K562 (cell line): ENCODE data around the gene ARHGAP12. TPM values are rescaled to one million over a fixed set of nuclear protein-coding genes. Genes with fewer than 3 reads are reported as not detected.

Experiments used
- ATAC-seq: fragments of 200-7000 bp; cut with Tn5 transposase; 3 replicates; pipeline ENCODE4 v1.9.1; 2020; ENCODE audit warnings: moderate library complexity
- BruUV-seq: library from RNA; stranded (reverse); fragments of 400-500 nt; replicated peaks from 2 replicates; lab custom pipeline; 2021; lab: Mats Ljungman, UMichigan
- CTCF ChIA-PET: fragments of 300-600 bp; formaldehyde crosslinking; extraction: SDS; loops from one replicate; lab custom pipeline; 2021; ENCODE audit warnings: low intra/inter-chr PET ratio; lab: Yijun Ruan, JAX
- POLR2A ChIA-PET: fragments of 300-600, 350-650 bp; sonication (Branson Sonifier 250); formaldehyde crosslinking; extraction: SDS; loops from one replicate; lab custom pipeline; 2021; ENCODE audit warnings: antibody characterized with exemption, inconsistent platforms; lab: Yijun Ruan, JAX
- DNase-seq, 4 experiments: peaks; one replicate each; pipeline versions ENCODE4 v3.0.0 to v3.0.0-alpha.2; 2011 to 2018; ENCODE audit warnings: low spot score in 3 of 4, mixed read lengths in 3 of 4; ENCODE audit errors: extremely low read depth in 1 of 4
- FAIRE-seq: peaks from 2 replicates; lab custom pipeline; 2011; peaks lifted over from hg19 to GRCh38; lab: Jason Lieb, UNC
- H2AFZ ChIP-seq: 2 replicates; pipeline ENCODE4 v1.6.0; 2011; ENCODE audit warnings: low read depth, low read length, control low read depth, inconsistent platforms
- H3K27ac ChIP-seq: fragments of 200-600 bp; 3 replicates; pipeline ENCODE4 v1.8.0; 2011; ENCODE audit warnings: low read depth, mild to moderate bottlenecking, control low read depth, inconsistent platforms, low read length, moderate library complexity, mixed read lengths; ENCODE audit errors: extremely low read depth
- H3K27me3 ChIP-seq, 2 experiments: fragments of 300-600 bp in 1 of 2; 2 replicates in 1 of 2; 3 replicates in 1 of 2; pipeline versions ENCODE4 v1.6.0 to v1.8.0; 2011; ENCODE audit warnings: inconsistent platforms in 2 of 2, low read length in 2 of 2, mild to moderate bottlenecking in 1 of 2, mixed read lengths in 1 of 2, moderate library complexity in 1 of 2; ENCODE audit not compliant: control insufficient read depth in 2 of 2, insufficient read depth in 2 of 2
- H3K36me3 ChIP-seq: fragments of 300-600 bp; 3 replicates; pipeline ENCODE4 v1.8.0; 2011; ENCODE audit warnings: mild to moderate bottlenecking, low read length, inconsistent platforms; ENCODE audit not compliant: control insufficient read depth, insufficient read depth
- H3K4me1 ChIP-seq, 2 experiments: fragments of 200-600 bp in 1 of 2; replicated peaks in 1 of 2; 2 replicates in 1 of 2; 3 replicates in 1 of 2; pipeline versions ENCODE4 v1.5.1 to v1.8.0; 2011; ENCODE audit warnings: inconsistent platforms in 2 of 2, low read length in 2 of 2, mild to moderate bottlenecking in 1 of 2, mixed read lengths in 1 of 2, moderate library complexity in 1 of 2; ENCODE audit not compliant: control insufficient read depth in 2 of 2, insufficient read depth in 2 of 2
- H3K4me2 ChIP-seq: 2 replicates; pipeline ENCODE4 v1.6.1; 2011; ENCODE audit warnings: low read length, control low read depth, inconsistent platforms, mixed read lengths; ENCODE audit not compliant: insufficient read depth
- H3K4me3 ChIP-seq: fragments of 200-600 bp; sonication (generic), shearing (Covaris generic); 2 replicates; pipeline ENCODE4 v1.5.1; 2016; ENCODE audit warnings: control low read depth, inconsistent platforms
- H3K79me2 ChIP-seq: fragments of 200-600 bp; 3 replicates; pipeline ENCODE4 v1.8.0; 2011; ENCODE audit warnings: low read length, inconsistent platforms; ENCODE audit not compliant: control insufficient read depth, insufficient read depth
- H3K9ac ChIP-seq, 2 experiments: 2 replicates each; pipeline versions ENCODE4 v1.6.0 to v1.6.1; 2011; ENCODE audit warnings: low read depth in 2 of 2, low read length in 2 of 2, control low read depth in 1 of 2, inconsistent platforms in 1 of 2, mild to moderate bottlenecking in 1 of 2, mixed read lengths in 1 of 2; ENCODE audit not compliant: insufficient read depth in 1 of 2
- H3K9me1 ChIP-seq: one replicate; pipeline ENCODE4 v1.6.0; 2011; ENCODE audit warnings: inconsistent platforms, mild to moderate bottlenecking, low read length, moderate library complexity; ENCODE audit not compliant: control insufficient read depth, insufficient read depth
- H3K9me3 ChIP-seq: replicated peaks from 2 replicates; pipeline ENCODE4 v1.5.1; 2011; ENCODE audit warnings: low read depth, low read length, inconsistent platforms; ENCODE audit not compliant: control insufficient read depth, insufficient read depth
- H4K20me1 ChIP-seq: replicated peaks from 2 replicates; pipeline ENCODE4 v1.6.1; 2011; ENCODE audit warnings: low read length, inconsistent platforms, mixed read lengths; ENCODE audit not compliant: control insufficient read depth, insufficient read depth
- CBX8 ChIP-seq: fragments of 200-600 bp; sonication (generic); IDR thresholded peaks from 2 replicates; pipeline ENCODE4 v1.6.1; 2012; ENCODE audit warnings: borderline replicate concordance, mixed run types, low read depth, mild to moderate bottlenecking, moderate library complexity, mixed read lengths, low read length, control low read depth, inconsistent platforms; ENCODE audit not compliant: poor library complexity, severe bottlenecking; ENCODE audit errors: extremely low read depth
- CXXC5 ChIP-seq: fragments of 250-450 bp; sonication (Bioruptor Pico); IDR thresholded peaks from 2 replicates; pipeline ENCODE4 v1.8.0; 2022; ENCODE audit warnings: inconsistent platforms, mild to moderate bottlenecking, moderate library complexity
- KLF16 ChIP-seq: IDR thresholded peaks from 2 replicates; pipeline ENCODE4 v1.6.1; 2016; ENCODE audit warnings: antibody characterized with exemption
- NELFE ChIP-seq: IDR thresholded peaks from 2 replicates; pipeline ENCODE4 v1.6.1; 2011; ENCODE audit warnings: mild to moderate bottlenecking; ENCODE audit not compliant: insufficient read depth, insufficient read length
- NUFIP1 ChIP-seq: fragments of 450-650 bp; IDR thresholded peaks from 2 replicates; pipeline ENCODE4 v1.6.1; 2018; ENCODE audit not compliant: partially characterized antibody
- PATZ1 ChIP-seq: fragments of 250-450 bp; sonication (Bioruptor Pico); IDR thresholded peaks from 2 replicates; pipeline ENCODE4 v1.5.0; 2020; ENCODE audit warnings: mild to moderate bottlenecking, borderline replicate concordance
- SLC30A9 ChIP-seq: fragments of 250-450 bp; sonication (Bioruptor Pico); IDR thresholded peaks from 2 replicates; pipeline ENCODE4 v1.8.0; 2022; ENCODE audit warnings: mild to moderate bottlenecking, moderate library complexity
- SMAD4 ChIP-seq: fragments of 250-450 bp; sonication (Bioruptor Pico); conservative IDR thresholded peaks from 2 replicates; pipeline ENCODE4 v1.8.0; 2021; ENCODE audit warnings: inconsistent platforms, mild to moderate bottlenecking, moderate library complexity
- TFE3 ChIP-seq: fragments of 450-650 bp; formaldehyde crosslinking; IDR thresholded peaks from 2 replicates; pipeline ENCODE4 v1.4.0; 2020; ENCODE audit warnings: mild to moderate bottlenecking, mixed read lengths
- ZNF212 ChIP-seq: fragments of 450-650 bp; formaldehyde crosslinking; IDR thresholded peaks from 2 replicates; pipeline ENCODE4 v1.4.0; 2020; ENCODE audit warnings: mild to moderate bottlenecking
- ZNF239 ChIP-seq: fragments of 250-450 bp; sonication (Bioruptor Pico); IDR thresholded peaks from 2 replicates; pipeline ENCODE4 v1.4.0; 2020; ENCODE audit warnings: mild to moderate bottlenecking
- ZNF41 ChIP-seq: fragments of 250-450 bp; sonication (Bioruptor Pico); conservative IDR thresholded peaks from 2 replicates; pipeline ENCODE4 v1.4.0; 2020; ENCODE audit warnings: mild to moderate bottlenecking
- ZSCAN32 ChIP-seq: fragments of 450-650 bp; formaldehyde crosslinking; IDR thresholded peaks from 2 replicates; pipeline ENCODE4 v1.4.0; 2020; ENCODE audit warnings: mild to moderate bottlenecking, moderate library complexity
- WGBS: fragments of 100-300 bp; shearing (Covaris generic); methylation state at CpG from one replicate; pipeline ENCODE4 v1.1.6; 2016; ENCODE audit warnings: low coverage, mixed read lengths; ENCODE audit not compliant: insufficient coverage; ENCODE audit errors: missing lambda C conversion rate; 5-methylcytosine and 5-hydroxymethylcytosine counted together
- in situ Hi-C: fragments of 300-500 bp; cut with MboI; formaldehyde crosslinking; loops from 4 replicates; pipeline ENCODE4 v1.15.0; 2018; ENCODE audit warnings: inconsistent platforms, mixed read lengths
- intact Hi-C: fragments of 100-400 bp; cut with micrococcal nuclease; formaldehyde crosslinking; loops from 2 replicates; pipeline ENCODE4 v1.14.2; 2022
- polyA plus RNA-seq, 8 experiments: library from polyadenylated mRNA; depleted of rRNA in 4 of 8; stranded (reverse) in 5 of 8; unstranded in 3 of 8; fragments of >200 nt; fragmentation: Nextera tagmentation in 2 of 8; fragmentation: Illumina TruSeq in 1 of 8; extraction: Ambion mirVana in 2 of 8; extraction: Trizol in 1 of 8; gene quantifications; 2 replicates each; pipeline versions ENCODE4 v1.2.1 to v1.2.3, GENCODE V29; 2011 to 2014; ENCODE audit warnings: inconsistent platforms in 1 of 8, missing spikeins in 1 of 8
- total RNA-seq, 7 experiments: library from RNA; depleted of rRNA in 6 of 7; stranded (reverse); fragments of >200 nt in 6 of 7; fragmentation: Illumina TruSeq in 2 of 7; extraction: Trizol in 2 of 7; gene quantifications; 2 replicates each; pipeline versions ENCODE4 v1.2.1 to v1.2.3, GENCODE V29; 2011 to 2021; ENCODE audit warnings: low replicate concordance in 1 of 7

Gene ARHGAP12
- total and polyA plus RNA-seq, 9 of the 15 experiments (the other 6 are each of a cell fraction or from before 2014, with no cell fraction given) = 4.4 to 18.7 (median 10.1) TPM

GRCh38 chr10:31804352-31804810, 124.2 kb downstream of the ARHGAP12 start (continued):
- no peak for TF ChIP-seq ZSCAN32 (CRISPR knock-in tag)
- TF ChIP-seq KLF16 = no peak
- no peak for TF ChIP-seq SLC30A9 (CRISPR knock-in tag)
- TF ChIP-seq ZNF239 (CRISPR knock-in tag) = no peak
- TF ChIP-seq TFE3 = no peak
- TF ChIP-seq CXXC5 (CRISPR knock-in tag) = no peak
- TF ChIP-seq ZNF41 = no peak

- Histone ChIP-seq H2AFZ (no peak overlapping the region), H3K4me2 (no peak overlapping the region), H3K9me3 (no peaks in the 10 kb centered on the region), H3K4me1 (no peaks in the 10 kb centered on the region), H4K20me1 (no peaks in the 10 kb centered on the region), H3K27me3 (no peaks in the 10 kb centered on the region; a peak in 1 of 5 replicates), H3K36me3 (peaks cover 18% of the 10 kb centered on the region; the same call in 1 of the 3 replicates), H3K9me1 (no peaks in the 10 kb centered on the region), H3K9ac (no peak overlapping the region), H3K4me3 (no peak overlapping the region), H3K79me2 (no peaks in the 10 kb centered on the region), H3K27ac (no peak overlapping the region)
- in situ Hi-C loops (no loop called here), intact Hi-C loops (loop anchor here (10.0 kb wide), 2 partner anchors 1019 to 1079 kb away; no protein-coding TSS in a partner anchor)
- ChIA-PET POLR2A (interaction anchor here (0.6 kb wide), 1 partner anchor 41 kb away, joined by 3 read pairs; no protein-coding TSS in a partner anchor), CTCF (interaction anchor here (0.6 kb wide), 1 partner anchor 10 kb away, joined by 3 read pairs; no protein-coding TSS in a partner anchor)
- no peak for TF ChIP-seq ZSCAN32 (CRISPR knock-in tag)
- no peak for TF ChIP-seq SMAD4 (CRISPR knock-in tag)
- TF ChIP-seq PATZ1 = no peak
- TF ChIP-seq NELFE = no peak
- no peak for TF ChIP-seq ZNF212
- TF ChIP-seq CBX8 = no peak
- TF ChIP-seq NUFIP1 = no peak
- no TSS peak for BruUV-seq
- ATAC-seq (no peak), FAIRE-seq (no peak), DNase-seq (no peak)
- 78% methylated on average over 4 of the region's 8 CpGs for WGBS
These were observed 124.9 kb downstream of the ARHGAP12 start for GRCh38 chr10:31803606-31804351.
